Measurements from ENCODE around the gene SAPCD2. TPM values are rescaled to one million over a fixed set of nuclear protein-coding genes. Genes with fewer than 3 reads are reported as not detected.

SAPCD2 gene
- total RNA-seq, 1 experiment from 2014 or later: 41.1 TPM

DNA sequence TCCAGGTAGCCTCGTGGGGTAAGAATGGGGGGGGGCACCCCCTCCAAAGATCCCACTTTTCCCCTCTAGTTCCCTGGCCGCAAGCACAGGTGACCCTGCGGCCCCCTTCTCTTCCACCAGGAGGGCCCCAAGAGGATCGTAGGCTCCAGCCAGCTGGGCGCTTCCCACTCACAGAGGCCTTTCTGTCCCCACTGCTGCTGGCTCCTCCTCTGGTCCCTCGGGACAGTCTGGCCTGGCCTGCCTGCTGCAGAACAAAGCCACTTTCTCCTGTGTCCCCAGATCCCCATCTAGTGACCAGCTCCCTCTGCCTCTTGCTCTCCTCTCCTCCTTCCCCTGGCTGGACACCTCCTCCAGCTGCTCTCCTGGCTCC lies 534 bp upstream of the SAPCD2 start:
- Mint-ChIP-seq H3K4me1 (ENCODE audit: low read depth, unreplicated experiment) (peaks cover 16% of the 10 kb centered on the region), H3K36me3 (ENCODE audit: insufficient read depth, unreplicated experiment) (peaks cover 25% of the 10 kb centered on the region), H3K27ac (ENCODE audit: unreplicated experiment) (peak overlapping the region; percentile 44), H3K9me3 (ENCODE audit: low read depth, unreplicated experiment) (no peaks in the 10 kb centered on the region), H3K4me3 (ENCODE audit: low read depth, unreplicated experiment) (peak overlapping the region; percentile 70), H3K27me3 (ENCODE audit: unreplicated experiment) (no peaks in the 10 kb centered on the region)
- BruUV-seq (replicated peaks): no TSS peak
- TF ChIP-seq, protein P1, sequence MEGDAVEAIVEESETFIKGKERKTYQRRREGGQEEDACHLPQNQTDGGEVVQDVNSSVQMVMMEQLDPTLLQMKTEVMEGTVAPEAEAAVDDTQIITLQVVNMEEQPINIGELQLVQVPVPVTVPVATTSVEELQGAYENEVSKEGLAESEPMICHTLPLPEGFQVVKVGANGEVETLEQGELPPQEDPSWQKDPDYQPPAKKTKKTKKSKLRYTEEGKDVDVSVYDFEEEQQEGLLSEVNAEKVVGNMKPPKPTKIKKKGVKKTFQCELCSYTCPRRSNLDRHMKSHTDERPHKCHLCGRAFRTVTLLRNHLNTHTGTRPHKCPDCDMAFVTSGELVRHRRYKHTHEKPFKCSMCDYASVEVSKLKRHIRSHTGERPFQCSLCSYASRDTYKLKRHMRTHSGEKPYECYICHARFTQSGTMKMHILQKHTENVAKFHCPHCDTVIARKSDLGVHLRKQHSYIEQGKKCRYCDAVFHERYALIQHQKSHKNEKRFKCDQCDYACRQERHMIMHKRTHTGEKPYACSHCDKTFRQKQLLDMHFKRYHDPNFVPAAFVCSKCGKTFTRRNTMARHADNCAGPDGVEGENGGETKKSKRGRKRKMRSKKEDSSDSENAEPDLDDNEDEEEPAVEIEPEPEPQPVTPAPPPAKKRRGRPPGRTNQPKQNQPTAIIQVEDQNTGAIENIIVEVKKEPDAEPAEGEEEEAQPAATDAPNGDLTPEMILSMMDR (IDR thresholded peaks at IDR 0.05; ENCODE audit: unreplicated experiment): no peak
- intact Hi-C loops (cut with micrococcal nuclease; ENCODE audit: unreplicated experiment): no loop called here
- DNase-seq: no peak
- CTCF ChIA-PET: interaction anchor here (2.0 kb wide), 1 partner anchor 16 kb away, joined by 10 read pairs; the partner anchor contains the start of gene MAN1B1

DNA sequence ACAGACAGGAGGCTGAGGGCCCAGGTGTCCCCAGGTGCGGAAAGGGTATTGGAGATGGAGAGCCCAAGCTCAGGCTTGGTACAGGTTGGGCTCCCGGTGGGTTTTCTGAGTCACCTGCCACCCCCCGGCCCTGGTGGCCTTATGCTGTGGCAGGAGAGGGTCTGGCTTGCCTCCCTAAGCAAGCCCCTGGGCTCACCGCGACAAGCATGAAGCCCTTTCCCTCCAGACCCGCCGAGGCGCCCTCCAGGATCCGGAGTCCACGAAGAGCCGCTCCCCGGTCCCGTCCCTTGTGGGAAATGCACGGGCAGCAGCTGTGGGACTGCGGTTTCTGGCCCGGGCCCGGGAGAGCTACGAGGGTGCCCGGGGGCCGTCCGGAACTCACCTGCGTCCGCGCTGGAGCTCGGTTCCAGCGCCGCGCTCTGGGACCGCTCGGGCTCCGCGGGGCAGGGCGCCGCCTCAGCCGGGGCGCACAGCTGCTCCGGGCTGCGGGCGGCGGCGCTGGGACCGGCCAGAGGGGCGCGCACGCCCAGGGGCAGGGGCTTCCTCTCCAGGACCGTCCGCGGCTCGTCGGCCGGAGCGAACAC lies 757 bp downstream of the SAPCD2 start:
- no TSS peak for BruUV-seq (replicated peaks)
- Mint-ChIP-seq H3K27ac (ENCODE audit: unreplicated experiment) (no peak overlapping the region), H3K4me1 (ENCODE audit: low read depth, unreplicated experiment) (peaks cover 16% of the 10 kb centered on the region), H3K9me3 (ENCODE audit: low read depth, unreplicated experiment) (no peaks in the 10 kb centered on the region), H3K36me3 (ENCODE audit: insufficient read depth, unreplicated experiment) (peaks cover 25% of the 10 kb centered on the region), H3K27me3 (ENCODE audit: unreplicated experiment) (no peaks in the 10 kb centered on the region), H3K4me3 (ENCODE audit: low read depth, unreplicated experiment) (peak overlapping the region; percentile 70)
- intact Hi-C loops (cut with micrococcal nuclease; ENCODE audit: unreplicated experiment): no loop called here
- TF ChIP-seq, protein P1 (IDR thresholded peaks at IDR 0.05; ENCODE audit: unreplicated experiment): no peak
- no peak for DNase-seq
- CTCF ChIA-PET: interaction anchor here (0.6 to 3.0 kb wide), 4 partner anchors 17 to 81 kb away, joined by 3 to 10 read pairs (median 6); partner anchors contain the start of genes MAN1B1 and NPDC1

DNA sequence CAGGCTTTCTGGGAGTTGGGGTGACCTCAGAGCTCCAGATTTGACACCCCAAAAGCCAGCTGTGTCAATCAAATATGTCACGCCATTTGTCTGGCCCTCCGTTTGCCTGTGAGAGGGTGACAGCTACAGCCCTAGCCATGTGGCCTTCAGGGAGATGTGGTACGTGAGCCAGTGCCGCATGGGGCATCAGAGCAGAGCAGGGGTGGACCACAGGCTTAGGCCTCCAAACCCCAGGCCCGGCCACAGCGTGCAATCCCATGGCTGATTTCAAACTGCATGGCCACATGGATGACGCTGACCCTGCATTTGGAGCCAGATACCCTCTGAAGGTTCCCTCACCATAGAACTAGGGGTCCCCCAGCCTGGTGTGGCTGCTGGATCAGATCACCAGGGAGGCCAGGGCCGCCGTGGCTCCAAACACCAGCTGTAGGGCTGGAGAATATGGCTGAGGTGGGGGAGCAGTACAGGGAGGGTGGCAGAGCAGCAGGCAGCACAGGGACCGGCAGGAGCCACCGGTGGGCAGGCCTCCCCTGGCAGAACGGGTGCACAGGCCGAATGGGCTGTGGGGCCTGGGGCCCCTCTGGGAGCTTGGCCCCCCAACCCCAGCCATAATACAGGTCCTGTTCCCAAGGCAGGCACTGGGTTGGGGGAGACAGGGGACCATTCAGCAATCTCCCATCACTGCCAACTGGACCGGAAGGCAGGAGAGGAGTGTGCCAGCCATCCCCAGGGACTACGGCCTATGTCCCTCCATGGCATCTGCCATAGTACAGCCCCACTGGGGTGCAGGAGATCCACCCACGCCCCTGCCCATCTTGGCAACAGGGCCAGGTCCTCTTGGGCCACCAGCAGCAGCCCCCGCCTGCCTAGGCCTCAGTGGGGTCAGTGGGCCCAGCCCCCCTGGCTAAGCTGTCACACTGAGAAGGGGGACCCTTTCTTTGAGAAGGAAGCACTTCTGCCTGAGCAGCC lies 1.5 kb downstream of the SAPCD2 start:
- Mint-ChIP-seq H3K36me3 (ENCODE audit: insufficient read depth, unreplicated experiment) (peaks cover 25% of the 10 kb centered on the region), H3K4me3 (ENCODE audit: low read depth, unreplicated experiment) (peak overlapping the region; percentile 70), H3K4me1 (ENCODE audit: low read depth, unreplicated experiment) (peaks cover 16% of the 10 kb centered on the region), H3K27me3 (ENCODE audit: unreplicated experiment) (no peaks in the 10 kb centered on the region), H3K27ac (ENCODE audit: unreplicated experiment) (no peak overlapping the region), H3K9me3 (ENCODE audit: low read depth, unreplicated experiment) (no peaks in the 10 kb centered on the region)
- BruUV-seq (replicated peaks): TSS peak; percentile 22
- DNase-seq: no peak
- TF ChIP-seq, protein P1 (IDR thresholded peaks at IDR 0.05; ENCODE audit: unreplicated experiment): no peak
- intact Hi-C loops (cut with micrococcal nuclease; ENCODE audit: unreplicated experiment): no loop called here
- CTCF ChIA-PET: interaction anchor here (0.8 to 3.0 kb wide), 7 partner anchors 13 to 281 kb away, joined by 3 to 27 read pairs (median 9); partner anchors contain the start of genes MAN1B1 and NPDC1

DNA sequence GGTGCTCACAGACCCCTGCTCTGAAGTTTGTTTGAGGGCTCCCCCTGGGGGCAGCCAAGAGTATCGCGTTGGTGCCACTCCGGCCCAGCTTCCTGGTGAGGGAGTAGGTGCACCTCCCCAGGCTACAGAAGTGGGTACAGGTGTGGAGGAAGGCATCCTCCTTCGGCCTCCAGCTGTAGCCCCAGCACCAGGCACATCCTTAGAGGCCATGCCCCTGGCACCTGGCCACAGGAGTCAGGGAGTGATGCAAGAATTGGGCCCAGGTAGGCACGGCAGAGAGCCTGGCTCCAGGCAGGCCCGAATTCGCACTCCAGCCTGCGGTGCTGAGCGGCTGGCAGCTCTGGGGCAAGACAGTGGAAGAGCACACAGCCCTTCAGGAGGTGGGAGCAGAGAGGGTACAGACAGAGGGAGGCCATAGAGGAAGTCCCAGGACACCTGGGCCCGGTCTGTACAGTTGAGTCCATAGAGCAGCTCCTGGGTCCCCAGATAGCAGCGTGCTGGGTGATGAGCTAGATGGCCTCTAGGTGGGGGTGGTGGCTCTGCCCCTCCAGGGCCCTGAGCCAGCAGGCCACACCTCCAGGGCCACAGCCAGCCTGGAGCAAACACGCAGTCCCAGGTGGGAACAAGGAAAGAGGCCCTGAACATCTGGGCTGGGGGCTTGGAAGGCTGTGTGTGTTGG lies 2.4 kb downstream of the SAPCD2 start:
- peaks cover 16% of the 10 kb centered on the region for H3K4me1 Mint-ChIP-seq (ENCODE audit: low read depth, unreplicated experiment)
- no peaks in the 10 kb centered on the region for H3K9me3 Mint-ChIP-seq (ENCODE audit: low read depth, unreplicated experiment)
- H3K4me3 Mint-ChIP-seq (ENCODE audit: low read depth, unreplicated experiment): peak overlapping the region; percentile 70
- H3K27ac Mint-ChIP-seq (ENCODE audit: unreplicated experiment): no peak overlapping the region
- TF ChIP-seq, protein P1 (IDR thresholded peaks at IDR 0.05; ENCODE audit: unreplicated experiment): peak; percentile 55
- CTCF ChIA-PET: interaction anchor here (0.7 to 3.0 kb wide), 9 partner anchors 12 to 1737 kb away, joined by 3 to 27 read pairs (median 4); partner anchors contain the start of genes MAN1B1 and NPDC1
- H3K36me3 Mint-ChIP-seq (ENCODE audit: insufficient read depth, unreplicated experiment): peaks cover 25% of the 10 kb centered on the region
- peak; percentile 86 for DNase-seq
- no peaks in the 10 kb centered on the region for H3K27me3 Mint-ChIP-seq (ENCODE audit: unreplicated experiment)
- no TSS peak for BruUV-seq (replicated peaks)
- intact Hi-C loops (cut with micrococcal nuclease; ENCODE audit: unreplicated experiment): no loop called here
